ENCODE data around the gene CTSF. TPM values are rescaled to one million over a fixed set of nuclear protein-coding genes. Genes with fewer than 3 reads are reported as not detected.
"Not testable (repeated sequence)": the region's sequence is repeated elsewhere in the genome, so short reads cannot be mapped to it uniquely, and the experiment has no call there.

The CTSF gene
- total and polyA plus RNA-seq, 4 donors = 50.2 to 102 (median 79.8) TPM

DNA sequence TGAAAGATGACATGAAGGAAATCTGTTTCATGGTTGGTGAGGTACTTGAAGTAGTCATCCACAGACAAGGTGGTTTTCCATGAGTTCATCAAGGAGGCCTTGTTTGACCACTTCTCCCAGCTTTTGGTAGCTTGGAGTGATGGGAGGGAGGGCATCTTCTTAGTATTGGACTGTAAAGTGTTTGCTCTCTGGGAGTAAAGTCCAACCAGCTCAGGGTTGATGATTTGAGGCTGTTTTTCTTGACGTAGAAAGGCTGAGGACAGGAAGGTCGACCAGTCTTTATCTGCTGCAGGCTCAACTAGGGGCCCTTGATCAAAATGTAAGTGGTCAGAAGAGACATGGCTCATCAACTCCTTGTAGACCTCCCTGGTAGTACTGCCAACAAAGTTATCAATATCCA, 22.8 kb upstream of the CTSF start:
- peaks cover 10% of the 10 kb centered on the region for H3K9me3 ChIP-seq (ENCODE audit: control insufficient read depth, insufficient read depth, low read length)
- H3K27me3 ChIP-seq (ENCODE audit: control insufficient read depth, insufficient read depth, low read length) = no peaks in the 10 kb centered on the region
- no peaks in the 10 kb centered on the region for H3K36me3 ChIP-seq (ENCODE audit: control insufficient read depth, insufficient read depth, low read length)
- whole genome bisulfite sequencing (ENCODE audit: insufficient coverage) = 100% methylated on average over 1 of the region's 2 CpGs
- DNase-seq (ENCODE audit: low read depth in 4 of 6, low spot score in 6 of 6) = no peak
- H3K4me1 ChIP-seq (ENCODE audit: control insufficient read depth, insufficient read depth, low read length) = peaks cover 41% of the 10 kb centered on the region
- no peak overlapping the region for H3K4me3 ChIP-seq (ENCODE audit: low read depth, low read length)
- H3K27ac ChIP-seq (ENCODE audit: low read depth, low read length) = no peak overlapping the region

DNA sequence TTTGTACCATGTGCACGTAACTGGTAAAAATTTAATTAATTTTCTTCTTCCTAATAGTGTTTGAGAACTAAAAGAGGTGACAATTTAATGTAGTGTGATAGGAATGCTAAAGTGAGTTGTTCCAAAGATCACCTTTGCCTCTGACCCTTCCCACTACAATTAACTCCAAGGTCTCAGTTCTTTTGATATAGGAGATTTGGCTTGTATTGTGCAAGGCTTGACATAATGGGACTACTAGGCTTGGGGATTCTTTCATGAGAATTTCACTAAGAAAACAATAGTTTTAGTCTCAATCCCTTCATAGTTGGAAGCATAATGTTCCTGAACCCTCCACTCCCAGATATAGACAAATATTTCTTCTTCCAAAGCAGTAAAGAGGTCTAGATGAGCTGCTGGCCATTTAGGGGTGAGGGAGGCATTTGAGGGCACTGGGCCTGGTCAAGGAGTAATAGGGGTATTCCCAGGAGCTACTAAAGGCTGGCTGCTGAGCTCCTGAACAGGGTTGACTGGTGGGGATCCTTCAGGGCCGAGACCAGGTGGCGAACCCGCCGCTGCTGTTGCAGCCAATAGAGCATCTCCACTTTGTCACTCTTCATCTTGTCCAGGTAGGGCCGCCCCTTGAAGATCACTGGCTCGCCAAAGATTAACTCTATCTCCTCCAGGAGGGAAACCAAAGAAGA, 21.7 kb upstream of the CTSF start:
- DNase-seq (ENCODE audit: low read depth in 4 of 6, low spot score in 6 of 6) = no peak
- 82% methylated on average over 5 of the region's 7 CpGs for WGBS (ENCODE audit: insufficient coverage)
- Histone ChIP-seq H3K4me1 (ENCODE audit: control insufficient read depth, insufficient read depth, low read length) (peaks cover 31% of the 10 kb centered on the region), H3K36me3 (ENCODE audit: control insufficient read depth, insufficient read depth, low read length) (no peaks in the 10 kb centered on the region), H3K4me3 (ENCODE audit: low read depth, low read length) (no peak overlapping the region), H3K9me3 (ENCODE audit: control insufficient read depth, insufficient read depth, low read length) (peaks cover 10% of the 10 kb centered on the region), H3K27me3 (ENCODE audit: control insufficient read depth, insufficient read depth, low read length) (no peaks in the 10 kb centered on the region), H3K27ac (ENCODE audit: low read depth, low read length) (no peak overlapping the region)

DNA sequence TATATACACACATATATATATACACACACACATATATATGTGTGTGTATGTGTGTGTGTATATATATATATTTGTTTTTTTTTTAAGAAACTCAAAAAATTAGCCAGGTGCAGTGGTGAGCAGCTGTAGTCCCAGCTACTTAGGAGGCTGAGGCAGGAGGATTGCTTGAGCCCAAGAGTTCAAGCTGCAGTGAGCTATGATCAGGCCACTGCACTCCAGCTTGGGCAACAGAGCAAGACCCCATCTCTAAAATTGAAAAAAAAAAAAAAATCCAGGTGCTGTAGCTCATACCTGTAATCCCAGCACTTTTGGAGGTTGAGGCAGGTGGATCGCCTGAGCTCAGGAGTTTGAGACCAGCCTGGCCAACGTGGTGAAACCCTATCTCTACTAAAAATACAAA, 20.9 kb upstream of the CTSF start:
- not testable (repeated sequence) for H3K9me3 ChIP-seq (ENCODE audit: control insufficient read depth, insufficient read depth, low read length); H3K36me3 ChIP-seq (ENCODE audit: control insufficient read depth, insufficient read depth, low read length); H3K27me3 ChIP-seq (ENCODE audit: control insufficient read depth, insufficient read depth, low read length); H3K27ac ChIP-seq (ENCODE audit: low read depth, low read length); DNase-seq (ENCODE audit: low read depth in 4 of 6, low spot score in 6 of 6); H3K4me3 ChIP-seq (ENCODE audit: low read depth, low read length)
- peaks cover 24% of the 10 kb centered on the region for H3K4me1 ChIP-seq (ENCODE audit: control insufficient read depth, insufficient read depth, low read length)
- 100% methylated on average over 1 of the region's 2 CpGs for WGBS (ENCODE audit: insufficient coverage)

DNA sequence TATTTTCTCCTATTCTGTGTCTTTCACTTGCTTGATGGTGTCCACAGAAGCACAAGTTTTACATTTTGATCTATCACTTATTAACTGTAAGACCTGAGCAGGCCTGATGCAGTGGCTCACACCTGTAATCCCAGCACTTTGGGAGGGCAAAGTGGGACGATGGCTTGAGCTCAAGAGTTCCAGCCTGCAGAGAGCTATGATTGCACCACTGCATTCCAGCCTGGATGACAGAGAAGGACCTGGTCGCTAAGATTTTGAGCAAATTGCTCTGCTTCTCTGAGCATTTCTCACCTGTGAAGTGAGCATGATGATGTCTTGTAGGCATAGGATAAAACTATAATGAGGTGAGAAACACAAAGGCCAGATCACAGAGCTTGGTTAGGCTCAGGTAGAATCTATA, 17.7 kb upstream of the CTSF start:
- Histone ChIP-seq H3K4me1 (ENCODE audit: control insufficient read depth, insufficient read depth, low read length) (no peaks in the 10 kb centered on the region), H3K9me3 (ENCODE audit: control insufficient read depth, insufficient read depth, low read length) (peaks cover 10% of the 10 kb centered on the region), H3K36me3 (ENCODE audit: control insufficient read depth, insufficient read depth, low read length) (no peaks in the 10 kb centered on the region), H3K4me3 (ENCODE audit: low read depth, low read length) (no peak overlapping the region), H3K27me3 (ENCODE audit: control insufficient read depth, insufficient read depth, low read length) (no peaks in the 10 kb centered on the region), H3K27ac (ENCODE audit: low read depth, low read length) (no peak overlapping the region)
- WGBS (ENCODE audit: insufficient coverage) = 71% methylated on average over 2 of the region's 2 CpGs
- no peak for DNase-seq (ENCODE audit: low read depth in 4 of 6, low spot score in 6 of 6)

DNA sequence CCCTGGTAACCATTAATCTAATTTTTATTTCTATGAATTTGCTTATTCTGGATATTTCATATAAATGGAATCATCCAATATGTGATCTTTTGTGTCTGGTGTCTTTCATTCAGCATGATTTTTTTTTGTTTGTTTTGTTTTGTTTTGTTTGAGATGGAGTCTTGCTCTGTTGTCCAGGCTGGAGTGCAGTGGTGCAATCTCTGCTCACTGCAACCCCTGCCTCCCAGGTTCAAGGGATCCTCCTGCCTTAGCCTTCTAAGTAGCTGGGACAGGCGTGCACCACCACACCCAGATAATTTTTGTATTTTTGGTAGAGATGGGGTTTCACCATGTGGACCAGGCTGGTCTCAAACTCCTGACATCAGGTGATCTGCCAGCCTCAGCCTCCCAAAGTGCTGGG, 17.0 kb upstream of the CTSF start:
- not testable (repeated sequence) for DNase-seq (ENCODE audit: low read depth in 4 of 6, low spot score in 6 of 6)
- WGBS (ENCODE audit: insufficient coverage) = no CpG with 5 or more reads among the region's 1 CpG

DNA sequence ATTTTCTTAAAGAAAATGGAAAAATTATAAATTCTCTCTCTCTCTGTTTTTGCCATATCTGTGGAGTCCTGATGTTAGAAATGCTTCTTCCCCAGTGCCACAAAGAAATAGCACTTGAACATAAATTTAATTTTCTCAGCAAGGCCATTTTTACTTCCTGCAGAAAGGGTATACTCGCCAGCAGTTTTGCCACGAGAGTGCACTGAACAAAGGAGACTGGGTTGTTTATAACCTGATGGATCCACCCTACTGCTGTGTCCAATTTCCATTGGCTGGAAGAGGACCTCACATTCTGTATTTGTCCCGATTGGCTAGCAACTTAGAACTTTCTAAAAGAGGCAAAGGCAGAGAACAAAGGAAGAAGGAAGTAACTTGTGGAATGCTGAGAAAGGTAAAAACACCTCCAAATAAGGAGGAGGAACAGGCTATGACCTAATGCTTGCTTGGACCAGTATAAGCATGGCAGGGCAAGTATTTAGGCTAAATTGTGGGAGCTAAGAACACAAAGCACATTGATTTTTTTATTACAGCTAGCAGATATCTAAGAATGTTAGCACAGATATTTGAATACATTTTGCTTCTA, 14.2 kb upstream of the CTSF start:
- H3K27ac ChIP-seq (ENCODE audit: low read depth, low read length); H3K27me3 ChIP-seq (ENCODE audit: control insufficient read depth, insufficient read depth, low read length); H3K4me3 ChIP-seq (ENCODE audit: low read depth, low read length); H3K9me3 ChIP-seq (ENCODE audit: control insufficient read depth, insufficient read depth, low read length); H3K36me3 ChIP-seq (ENCODE audit: control insufficient read depth, insufficient read depth, low read length); DNase-seq (ENCODE audit: low read depth in 4 of 6, low spot score in 6 of 6); H3K4me1 ChIP-seq (ENCODE audit: control insufficient read depth, insufficient read depth, low read length): not testable (repeated sequence)
- 63% methylated on average over 2 of the region's 3 CpGs for WGBS (ENCODE audit: insufficient coverage)

More for the DNA sequence above, 17.0 kb upstream of the CTSF start:
- not testable (repeated sequence) for H3K27me3 ChIP-seq (ENCODE audit: control insufficient read depth, insufficient read depth, low read length); H3K36me3 ChIP-seq (ENCODE audit: control insufficient read depth, insufficient read depth, low read length); H3K4me3 ChIP-seq (ENCODE audit: low read depth, low read length); H3K27ac ChIP-seq (ENCODE audit: low read depth, low read length); H3K9me3 ChIP-seq (ENCODE audit: control insufficient read depth, insufficient read depth, low read length); H3K4me1 ChIP-seq (ENCODE audit: control insufficient read depth, insufficient read depth, low read length)

DNA sequence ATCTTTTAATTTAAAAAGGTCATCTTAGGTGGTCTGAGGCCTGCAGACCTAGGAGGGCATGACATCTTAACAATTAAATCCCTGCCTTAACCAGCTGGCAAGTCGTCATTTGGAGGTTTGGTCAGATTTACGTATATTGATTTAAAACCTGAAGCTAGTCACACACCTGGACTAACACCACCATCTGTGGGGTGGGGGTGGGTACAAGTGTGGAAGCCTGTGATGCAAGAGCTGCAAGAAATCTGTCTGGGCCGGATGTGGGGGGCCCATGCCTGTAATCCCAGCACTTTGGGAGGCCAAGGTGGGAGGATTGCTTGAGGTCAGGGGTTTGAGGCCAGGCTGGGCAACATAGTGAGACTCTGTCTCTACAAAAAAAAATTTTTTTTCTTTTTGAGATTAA, 12.9 kb upstream of the CTSF start:
- Histone ChIP-seq H3K36me3 (ENCODE audit: control insufficient read depth, insufficient read depth, low read length) (no peaks in the 10 kb centered on the region), H3K4me3 (ENCODE audit: low read depth, low read length) (no peak overlapping the region), H3K27me3 (ENCODE audit: control insufficient read depth, insufficient read depth, low read length) (no peaks in the 10 kb centered on the region), H3K9me3 (ENCODE audit: control insufficient read depth, insufficient read depth, low read length) (no peaks in the 10 kb centered on the region), H3K27ac (ENCODE audit: low read depth, low read length) (no peak overlapping the region), H3K4me1 (ENCODE audit: control insufficient read depth, insufficient read depth, low read length) (peaks cover 7% of the 10 kb centered on the region)
- DNase-seq (ENCODE audit: low read depth in 4 of 6, low spot score in 6 of 6) = no peak
- WGBS (ENCODE audit: insufficient coverage) = 75% methylated on average over 2 of the region's 3 CpGs

DNA sequence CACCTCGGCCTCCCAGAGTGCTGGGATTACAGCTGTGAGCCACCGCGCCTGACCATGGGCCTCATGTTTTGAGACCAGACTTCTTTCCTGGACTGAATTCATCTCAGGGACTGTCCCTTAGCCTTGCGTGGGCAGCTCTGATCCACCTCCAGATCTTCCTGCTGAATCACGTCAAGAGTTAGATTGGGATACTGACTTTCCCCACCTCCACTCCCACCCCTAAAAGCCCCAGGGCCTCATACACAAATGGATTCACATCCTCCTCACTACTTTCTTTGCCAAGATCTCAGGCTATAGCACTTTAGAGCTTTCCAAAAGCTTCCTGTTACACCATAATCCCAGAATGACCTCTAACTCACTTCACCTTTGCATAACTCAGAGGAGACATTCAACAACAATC, 12.4 kb upstream of the CTSF start:
- no peak overlapping the region for H3K27ac ChIP-seq (ENCODE audit: low read depth, low read length)
- DNase-seq (ENCODE audit: low read depth in 4 of 6, low spot score in 6 of 6) = no peak
- no peaks in the 10 kb centered on the region for H3K27me3 ChIP-seq (ENCODE audit: control insufficient read depth, insufficient read depth, low read length)
- WGBS (ENCODE audit: insufficient coverage) = 91% methylated on average over 5 of the region's 5 CpGs
- H3K9me3 ChIP-seq (ENCODE audit: control insufficient read depth, insufficient read depth, low read length) = no peaks in the 10 kb centered on the region
- no peaks in the 10 kb centered on the region for H3K36me3 ChIP-seq (ENCODE audit: control insufficient read depth, insufficient read depth, low read length)
- H3K4me1 ChIP-seq (ENCODE audit: control insufficient read depth, insufficient read depth, low read length) = peaks cover 7% of the 10 kb centered on the region
- no peak overlapping the region for H3K4me3 ChIP-seq (ENCODE audit: low read depth, low read length)

DNA sequence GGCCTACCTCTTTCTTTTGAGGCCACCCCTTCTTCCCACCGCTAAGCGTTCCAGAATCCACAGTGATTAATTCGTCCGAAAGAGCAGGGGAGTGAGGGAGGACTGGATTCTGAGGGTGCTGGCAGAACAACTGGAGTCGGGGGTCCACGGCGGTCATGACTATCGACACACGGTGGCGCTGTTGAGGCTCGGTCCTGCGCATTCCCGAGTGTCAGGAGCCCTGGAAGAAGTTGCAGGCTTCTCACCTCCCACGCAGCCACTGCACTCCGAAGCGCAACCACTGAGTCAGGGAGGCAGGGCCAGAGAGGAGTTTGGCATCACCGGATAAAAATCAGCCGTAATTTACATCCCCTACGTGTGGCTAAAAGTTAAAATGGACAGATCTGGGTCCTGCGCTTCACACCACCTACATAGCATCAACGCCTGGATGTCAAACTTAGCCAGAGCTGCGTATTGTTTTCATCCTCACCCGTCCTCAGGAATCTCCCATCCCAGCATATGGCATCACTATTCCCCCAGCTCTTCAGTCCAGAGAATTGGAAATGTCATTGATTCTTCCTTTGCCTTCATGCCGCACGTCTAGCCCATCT, 10.7 kb upstream of the CTSF start:
- peak in 5 of 6 donors; percentile 58 to 90 (median 62) for DNase-seq (ENCODE audit: low read depth in 4 of 6, low spot score in 6 of 6)
- Histone ChIP-seq H3K4me1 (ENCODE audit: control insufficient read depth, insufficient read depth, low read length) (peaks cover 7% of the 10 kb centered on the region), H3K27me3 (ENCODE audit: control insufficient read depth, insufficient read depth, low read length) (no peaks in the 10 kb centered on the region), H3K36me3 (ENCODE audit: control insufficient read depth, insufficient read depth, low read length) (no peaks in the 10 kb centered on the region), H3K27ac (ENCODE audit: low read depth, low read length) (no peak overlapping the region), H3K4me3 (ENCODE audit: low read depth, low read length) (no peak overlapping the region), H3K9me3 (ENCODE audit: control insufficient read depth, insufficient read depth, low read length) (no peaks in the 10 kb centered on the region)
- WGBS (ENCODE audit: insufficient coverage) = 28% methylated on average over 17 of the region's 25 CpGs

DNA sequence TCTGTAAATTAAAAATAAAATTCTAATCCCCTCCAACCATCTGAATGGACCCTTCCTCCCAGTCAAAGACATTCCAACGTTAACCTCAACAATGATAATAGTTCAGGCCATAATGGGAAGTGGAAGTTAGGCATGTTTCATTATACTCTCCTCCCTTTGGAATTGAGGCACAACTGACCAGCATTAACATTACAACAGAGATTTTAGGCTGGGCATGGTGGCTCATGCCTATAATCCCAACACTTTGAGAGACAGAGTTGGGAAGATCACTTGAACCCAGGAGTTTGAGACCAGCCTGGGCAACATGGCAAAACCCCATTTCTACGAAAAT, 2.4 kb upstream of the CTSF start:
- no peak overlapping the region for H3K27ac ChIP-seq (ENCODE audit: low read depth, low read length)
- 83% methylated on average over 1 of the region's 2 CpGs for WGBS (ENCODE audit: insufficient coverage)

More for the DNA sequence above, 2.4 kb upstream of the CTSF start:
- Histone ChIP-seq H3K4me3 (ENCODE audit: low read depth, low read length) (no peak overlapping the region), H3K27me3 (ENCODE audit: control insufficient read depth, insufficient read depth, low read length) (no peaks in the 10 kb centered on the region), H3K36me3 (ENCODE audit: control insufficient read depth, insufficient read depth, low read length) (peaks cover 16% of the 10 kb centered on the region), H3K9me3 (ENCODE audit: control insufficient read depth, insufficient read depth, low read length) (no peaks in the 10 kb centered on the region), H3K4me1 (ENCODE audit: control insufficient read depth, insufficient read depth, low read length) (peaks cover 14% of the 10 kb centered on the region)
- DNase-seq (ENCODE audit: low read depth in 4 of 6, low spot score in 6 of 6) = no peak

Measured in spinal cord (tissue), 10 donors.